Panc1 (cell line): ENCODE data around the gene RHBDL1. TPM values are rescaled to one million over a fixed set of nuclear protein-coding genes. Genes with fewer than 3 reads are reported as not detected.

ENCODE experiments used
- ATAC-seq: fragments of 200-7000 bp; cut with Tn5 transposase; 2 replicates; pipeline ENCODE4 v1.9.1; 2020; ENCODE audit warnings: mild to moderate bottlenecking, moderate library complexity
- Bru-seq: library from RNA; stranded (reverse); fragments of 400-500 nt; gene quantifications from one replicate; lab custom pipeline; 2021; lab: Mats Ljungman, UMichigan
- BruChase-seq, 2 experiments: library from RNA; stranded (reverse); fragments of 400-500 nt; gene quantifications; one replicate each; lab custom pipeline; 2021; lab: Mats Ljungman, UMichigan
- BruUV-seq: library from RNA; stranded (reverse); fragments of 400-500 nt; replicated peaks from 2 replicates; lab custom pipeline; 2021; lab: Mats Ljungman, UMichigan
- CTCF ChIA-PET: fragments of 300-600 bp; sonication (Branson Sonifier 250); formaldehyde crosslinking; loops from one replicate; lab custom pipeline; 2022; ENCODE audit warnings: antibody characterized with exemption; lab: Charles Lee
- POLR2A ChIA-PET: fragments of 300-600 bp; sonication (Branson Sonifier 250); formaldehyde crosslinking; loops from one replicate; lab custom pipeline; 2022; ENCODE audit warnings: antibody characterized with exemption; lab: Charles Lee
- DNase-seq: peaks from one replicate; pipeline ENCODE4 v3.0.0-alpha.2; 2010; ENCODE audit warnings: low read depth, low spot score
- H3K27ac ChIP-seq: 2 replicates; pipeline ENCODE4 v1.5.1; 2011; ENCODE audit warnings: mild to moderate bottlenecking, low read length, inconsistent platforms
- H3K27me3 ChIP-seq: fragments of 200-500 bp; sonication (Bioruptor generic); 2 replicates; pipeline ENCODE4 v1.6.0; 2014; ENCODE audit warnings: low read length, inconsistent platforms; ENCODE audit not compliant: control insufficient read depth, insufficient read depth
- H3K36me3 ChIP-seq: fragments of 200-500 bp; sonication (Bioruptor generic); 2 replicates; pipeline ENCODE4 v1.5.1; 2014; ENCODE audit warnings: inconsistent platforms, mild to moderate bottlenecking, low read length, moderate library complexity; ENCODE audit not compliant: control insufficient read depth, insufficient read depth
- H3K4me1 ChIP-seq: 2 replicates; pipeline ENCODE4 v1.5.1; 2011; ENCODE audit warnings: inconsistent platforms, mild to moderate bottlenecking, low read length, moderate library complexity; ENCODE audit not compliant: control insufficient read depth, insufficient read depth
- H3K4me3 ChIP-seq, 2 experiments: 2 replicates each; pipeline ENCODE4 v1.5.1; 2011 to 2012; ENCODE audit warnings: low read depth in 2 of 2, low read length in 2 of 2, mild to moderate bottlenecking in 2 of 2, inconsistent platforms in 1 of 2, moderate library complexity in 1 of 2
- H3K9me3 ChIP-seq: fragments of 200-500 bp; sonication (Bioruptor generic); 2 replicates; pipeline ENCODE4 v1.5.1; 2014; ENCODE audit warnings: low read depth, mild to moderate bottlenecking, inconsistent platforms, low read length, moderate library complexity; ENCODE audit not compliant: control insufficient read depth, insufficient read depth
- CTCF ChIP-seq: fragments of 450-650 bp; IDR thresholded peaks from 2 replicates; pipeline ENCODE4 v1.5.1; 2017; ENCODE audit warnings: mild to moderate bottlenecking
- POLR2AphosphoS5 ChIP-seq: IDR thresholded peaks from 2 replicates; pipeline ENCODE4 v1.6.1; 2012; ENCODE audit warnings: mild to moderate bottlenecking, low read depth, low read length, moderate library complexity
- SIN3A ChIP-seq: IDR thresholded peaks from 2 replicates; pipeline ENCODE4 v1.6.1; 2012; ENCODE audit warnings: low read depth, mild to moderate bottlenecking, low read length, moderate library complexity, borderline replicate concordance; ENCODE audit not compliant: insufficient read depth
- TCF7L2 ChIP-seq: IDR thresholded peaks from 2 replicates; pipeline ENCODE4 v1.6.1; 2011; ENCODE audit warnings: mild to moderate bottlenecking, low read depth, low read length, inconsistent platforms
- in situ Hi-C: cut with HindIII; loops from 2 replicates; pipeline ENCODE4 v1.10.0; 2016; ENCODE audit warnings: low sequenced_read_pairs, low pct_unique_long_range_greater_than_20kb
- intact Hi-C: fragments of 100-400 bp; cut with micrococcal nuclease; formaldehyde crosslinking; loops from one replicate; pipeline ENCODE4 v1.10.0; 2022; ENCODE audit not compliant: unreplicated experiment
- long read RNA-seq: library from polyadenylated mRNA; unstranded; transcript quantifications from one replicate; pipeline ENCODE4 v2.0.0, GENCODE V29; 2021; ENCODE audit not compliant: unreplicated experiment
- polyA plus RNA-seq: library from polyadenylated mRNA; unstranded; fragments of >200 nt; gene quantifications from one replicate; pipeline ENCODE4 v1.2.1, GENCODE V29; 2012; ENCODE audit warnings: missing spikeins; ENCODE audit not compliant: insufficient read length
- total RNA-seq: library from RNA; stranded (reverse); gene quantifications from one replicate; pipeline ENCODE4 v1.2.1, GENCODE V29; 2021; ENCODE audit not compliant: unreplicated experiment
- TF ChIP-seq, protein P1 (sequence below), 2 experiments: IDR thresholded peaks; 2 replicates each; pipeline ENCODE4 v1.6.1; 2011 to 2012; ENCODE audit warnings: low read depth in 2 of 2, control low read depth in 1 of 2, low read length in 1 of 2, mild to moderate bottlenecking in 1 of 2, moderate library complexity in 1 of 2; ENCODE audit not compliant: insufficient read depth in 1 of 2

The RHBDL1 gene
- total RNA-seq (6.6 TPM), Bru-seq, nascent RNA (percentile 40 among the genes with signal in this experiment), BruChase-seq, experiment 1, labeled RNA remaining after a 2-hour chase (percentile 56 among the genes with signal in this experiment), BruChase-seq, experiment 2, labeled RNA remaining after a 6-hour chase (percentile 69 among the genes with signal in this experiment)
- 14.1 TPM for polyA plus RNA-seq
- long read RNA-seq, partial matches to known transcripts = 6 of 14 reads
- long read RNA-seq, other reads (novel, unspliced or antisense) = 7 of 14 reads

GRCh38 chr16:674968-675883 is at the start of gene RHBDL1:
TSS of gene RHBDL1 (plus strand) at chr16:675671. CDS start at chr16:675791, 120 bp downstream.
- H3K4me3 ChIP-seq = peak within 1 kb of the TSS; percentile 39 to 51
- peaks cover 22% of the 10 kb centered on the region for H3K4me1 ChIP-seq
- intact Hi-C loops = no loop called here
- TF ChIP-seq, protein P1, sequence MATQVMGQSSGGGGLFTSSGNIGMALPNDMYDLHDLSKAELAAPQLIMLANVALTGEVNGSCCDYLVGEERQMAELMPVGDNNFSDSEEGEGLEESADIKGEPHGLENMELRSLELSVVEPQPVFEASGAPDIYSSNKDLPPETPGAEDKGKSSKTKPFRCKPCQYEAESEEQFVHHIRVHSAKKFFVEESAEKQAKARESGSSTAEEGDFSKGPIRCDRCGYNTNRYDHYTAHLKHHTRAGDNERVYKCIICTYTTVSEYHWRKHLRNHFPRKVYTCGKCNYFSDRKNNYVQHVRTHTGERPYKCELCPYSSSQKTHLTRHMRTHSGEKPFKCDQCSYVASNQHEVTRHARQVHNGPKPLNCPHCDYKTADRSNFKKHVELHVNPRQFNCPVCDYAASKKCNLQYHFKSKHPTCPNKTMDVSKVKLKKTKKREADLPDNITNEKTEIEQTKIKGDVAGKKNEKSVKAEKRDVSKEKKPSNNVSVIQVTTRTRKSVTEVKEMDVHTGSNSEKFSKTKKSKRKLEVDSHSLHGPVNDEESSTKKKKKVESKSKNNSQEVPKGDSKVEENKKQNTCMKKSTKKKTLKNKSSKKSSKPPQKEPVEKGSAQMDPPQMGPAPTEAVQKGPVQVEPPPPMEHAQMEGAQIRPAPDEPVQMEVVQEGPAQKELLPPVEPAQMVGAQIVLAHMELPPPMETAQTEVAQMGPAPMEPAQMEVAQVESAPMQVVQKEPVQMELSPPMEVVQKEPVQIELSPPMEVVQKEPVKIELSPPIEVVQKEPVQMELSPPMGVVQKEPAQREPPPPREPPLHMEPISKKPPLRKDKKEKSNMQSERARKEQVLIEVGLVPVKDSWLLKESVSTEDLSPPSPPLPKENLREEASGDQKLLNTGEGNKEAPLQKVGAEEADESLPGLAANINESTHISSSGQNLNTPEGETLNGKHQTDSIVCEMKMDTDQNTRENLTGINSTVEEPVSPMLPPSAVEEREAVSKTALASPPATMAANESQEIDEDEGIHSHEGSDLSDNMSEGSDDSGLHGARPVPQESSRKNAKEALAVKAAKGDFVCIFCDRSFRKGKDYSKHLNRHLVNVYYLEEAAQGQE (IDR thresholded peaks at IDR 0.05; ENCODE audit: insufficient read depth in 1 of 2, low read depth in 2 of 2, low read length in 1 of 2) = no peak
- TF ChIP-seq CTCF (no peak; the same call in 1 of the 2 replicates), SIN3A (0 out of 2 replicates have a peak, but pooled peaks have one; percentile 43), POLR2AphosphoS5 (peak; percentile 51)
- no TSS peak for BruUV-seq
- DNase-seq = no peak
- H3K27ac ChIP-seq = peak within 1 kb of the TSS; percentile 62
- POLR2A ChIA-PET = no interaction called here
- CTCF ChIA-PET = no interaction called here
- H3K36me3 ChIP-seq = peaks cover 3% of the 10 kb centered on the region; the same call in 1 of the 2 replicates
- in situ Hi-C loops = no loop called here
- peak; percentile 44 for ATAC-seq
- no peaks in the 10 kb centered on the region for H3K27me3 ChIP-seq
- H3K9me3 ChIP-seq = no peaks in the 10 kb centered on the region

GRCh38 chr16:625977-626765 is 49.3 kb upstream of the RHBDL1 start:
- intact Hi-C loops = no loop called here
- no TSS peak for BruUV-seq

More at GRCh38 chr16:625977-626765, 49.3 kb upstream of the RHBDL1 start:
- no peak overlapping the region; a peak in 1 of 4 replicates for H3K4me3 ChIP-seq
- no peak for DNase-seq
- no peak overlapping the region; the same call in 1 of the 2 replicates for H3K27ac ChIP-seq
- TF ChIP-seq CTCF = no peak
- no peak for TF ChIP-seq POLR2AphosphoS5
- TF ChIP-seq, protein P1 (IDR thresholded peaks at IDR 0.05; ENCODE audit: insufficient read depth in 1 of 2, low read depth in 2 of 2, low read length in 1 of 2) = no peak
- TF ChIP-seq TCF7L2 = no peak
- no peak for TF ChIP-seq SIN3A
- no peak for ATAC-seq
- in situ Hi-C loops = no loop called here
- H3K4me1 ChIP-seq = peaks cover 78% of the 10 kb centered on the region
- POLR2A ChIA-PET = no interaction called here
- CTCF ChIA-PET = no interaction called here
- no peaks in the 10 kb centered on the region for H3K9me3 ChIP-seq
- no peaks in the 10 kb centered on the region for H3K27me3 ChIP-seq
- H3K36me3 ChIP-seq = no peaks in the 10 kb centered on the region
